SU-DHL-6 (cell line): ENCODE measurements around the gene TGM3.

Source experiments
- H2AFZ ChIP-seq: fragments of 200-600 bp; sonication (generic); 2 replicates; pipeline ENCODE4 v1.6.1; 2014; ENCODE audit warnings: low read depth, mild to moderate bottlenecking, moderate library complexity, mixed read lengths, antibody characterized with exemption, low read length; ENCODE audit not compliant: severe bottlenecking
- H3F3A ChIP-seq: fragments of 200-600 bp; shearing (Covaris generic); 2 replicates; pipeline ENCODE4 v1.6.0; 2016; ENCODE audit warnings: antibody characterized with exemption, mild to moderate bottlenecking; ENCODE audit not compliant: insufficient read depth
- H3K27ac ChIP-seq: fragments of 200-600 bp; sonication (generic); 2 replicates; pipeline ENCODE4 v1.5.1; 2016; ENCODE audit warnings: low read depth, mild to moderate bottlenecking, low read length, moderate library complexity, mixed read lengths
- H3K27me3 ChIP-seq: fragments of 200-600 bp; sonication (generic), shearing (Covaris generic); 2 replicates; pipeline ENCODE4 v1.6.0; 2014; ENCODE audit warnings: mild to moderate bottlenecking, low read length
- H3K36me3 ChIP-seq: fragments of 200-600 bp; sonication (generic); 2 replicates; pipeline ENCODE4 v1.6.1; 2014; ENCODE audit warnings: mild to moderate bottlenecking, low read length, mixed read lengths
- H3K4me2 ChIP-seq: fragments of 300-600, 200-600 bp; shearing (Covaris generic), sonication (generic); 2 replicates; pipeline ENCODE4 v1.6.0; 2014; ENCODE audit warnings: low read length, low read depth, mild to moderate bottlenecking; ENCODE audit not compliant: poor library complexity, severe bottlenecking
- H3K4me3 ChIP-seq: fragments of 200-600 bp; sonication (generic); 2 replicates; pipeline ENCODE4 v1.5.1; 2014; ENCODE audit warnings: antibody characterized with exemption, low read length, mild to moderate bottlenecking, mixed read lengths; ENCODE audit not compliant: insufficient read depth, poor library complexity, severe bottlenecking
- H3K79me2 ChIP-seq: fragments of 200-600 bp; sonication (generic); 2 replicates; pipeline ENCODE4 v1.6.1; 2014; ENCODE audit warnings: mild to moderate bottlenecking, low read length, moderate library complexity; ENCODE audit not compliant: insufficient read depth
- H3K9ac ChIP-seq: fragments of 200-600 bp; sonication (generic); 2 replicates; pipeline ENCODE4 v1.7.0; 2014; ENCODE audit warnings: mild to moderate bottlenecking, low read length
- H3K9me2 ChIP-seq: fragments of 200-600 bp; sonication (generic); replicated peaks from 2 replicates; pipeline ENCODE4 v1.6.1; 2014; ENCODE audit warnings: low read length; ENCODE audit not compliant: insufficient read depth
- H3K9me3 ChIP-seq: fragments of 200-600 bp; sonication (generic); 2 replicates; pipeline ENCODE4 v1.6.1; 2014; ENCODE audit warnings: low read length, mixed read lengths; ENCODE audit not compliant: insufficient read depth
- H4K20me1 ChIP-seq: fragments of 200-600 bp; sonication (generic); 2 replicates; pipeline ENCODE4 v1.6.1; 2014; ENCODE audit warnings: low read depth, mild to moderate bottlenecking, antibody characterized with exemption, low read length, moderate library complexity, mixed read lengths
- CTCF ChIP-seq: fragments of 200-600 bp; sonication (generic); IDR thresholded peaks from one replicate; pipeline ENCODE4 v1.5.1; 2017; ENCODE audit warnings: antibody characterized with exemption, mild to moderate bottlenecking, low read length, moderate library complexity; ENCODE audit not compliant: insufficient read depth, poor library complexity, severe bottlenecking
- EZH2phosphoT487 ChIP-seq: fragments of 200-600 bp; sonication (generic), shearing (Covaris generic); conservative IDR thresholded peaks from 2 replicates; pipeline ENCODE4 v1.6.1; 2018; ENCODE audit warnings: mild to moderate bottlenecking, antibody characterized with exemption, low read length, moderate library complexity, mixed read lengths

TGM3 gene

GRCh38 chr20:2329286-2329685, 33.5 kb downstream of the TGM3 start:
- Histone ChIP-seq H3K36me3 (no peaks in the 10 kb centered on the region), H3K4me2 (no peak overlapping the region), H3K27me3 (no peaks in the 10 kb centered on the region), H3K27ac (no peak overlapping the region), H3K79me2 (no peaks in the 10 kb centered on the region), H3K9me2 (no peaks in the 10 kb centered on the region), H4K20me1 (no peaks in the 10 kb centered on the region), H2AFZ (no peak overlapping the region), H3K9ac (no peak overlapping the region), H3F3A (no peaks in the 10 kb centered on the region), H3K9me3 (no peaks in the 10 kb centered on the region), H3K4me3 (no peak overlapping the region)
- TF ChIP-seq EZH2phosphoT487 (no peak), CTCF (no peak)

- no peaks in the 10 kb centered on the region for H3K9me3 ChIP-seq
- H3K27ac ChIP-seq, result no peak overlapping the region
- H3K36me3 ChIP-seq, result no peaks in the 10 kb centered on the region
- no peaks in the 10 kb centered on the region for H3K27me3 ChIP-seq
- no peaks in the 10 kb centered on the region for H4K20me1 ChIP-seq
- no peaks in the 10 kb centered on the region for H3K79me2 ChIP-seq
- H3K9me2 ChIP-seq, result no peaks in the 10 kb centered on the region
- H3F3A ChIP-seq, result no peaks in the 10 kb centered on the region
- H3K9ac ChIP-seq, result no peak overlapping the region
- no peak overlapping the region for H3K4me3 ChIP-seq
- no peak overlapping the region for H2AFZ ChIP-seq
- no peak overlapping the region for H3K4me2 ChIP-seq
- no peak for TF ChIP-seq EZH2phosphoT487
- no peak for TF ChIP-seq CTCF
Measured at GRCh38 chr20:2330090-2330695, 34.4 kb downstream of the TGM3 start.

GRCh38 chr20:2331106-2331505, 35.3 kb downstream of the TGM3 start:
- TF ChIP-seq EZH2phosphoT487 (no peak), CTCF (no peak)
- Histone ChIP-seq H3K9ac (no peak overlapping the region), H4K20me1 (no peaks in the 10 kb centered on the region), H3F3A (no peaks in the 10 kb centered on the region), H3K36me3 (no peaks in the 10 kb centered on the region), H3K27ac (no peak overlapping the region), H3K27me3 (no peaks in the 10 kb centered on the region), H2AFZ (no peak overlapping the region), H3K4me3 (no peak overlapping the region), H3K4me2 (no peak overlapping the region), H3K9me3 (no peaks in the 10 kb centered on the region), H3K9me2 (no peaks in the 10 kb centered on the region), H3K79me2 (no peaks in the 10 kb centered on the region)
